Measurements from ENCODE around the gene TMEM81.

TMEM81 gene

DNA sequence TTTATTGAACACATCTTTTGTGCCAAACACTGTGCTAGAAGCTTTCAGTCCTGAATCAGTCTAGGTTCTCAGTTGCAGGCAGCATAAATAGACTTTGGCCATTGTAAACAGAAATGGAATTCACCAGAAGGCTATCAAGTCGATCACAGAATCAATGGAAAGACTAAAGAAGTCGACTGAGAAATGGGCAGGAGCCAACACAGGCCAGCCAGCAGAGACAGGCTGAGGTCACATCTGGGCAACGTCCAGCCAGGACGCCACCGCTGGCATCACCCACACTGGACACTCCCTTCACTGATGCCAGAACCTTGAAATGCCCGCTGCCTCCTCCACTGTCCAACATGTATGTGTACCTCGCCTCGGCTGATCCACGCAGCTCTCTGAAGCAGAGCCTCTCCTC is 46.7 kb downstream of the TMEM81 start:
- FAIRE-seq (no peak), DNase-seq (ENCODE audit: insufficient read length, low spot score) (no peak)
- TF ChIP-seq SPI1 (IDR thresholded peaks at IDR 0.05; ENCODE audit: low read depth, low read length) (no peak), POLR2AphosphoS5 (IDR thresholded peaks at IDR 0.05; ENCODE audit: low read depth, low read length) (no peak), POU2F2 (IDR thresholded peaks at IDR 0.05; ENCODE audit: low read depth, low read length) (no peak), PAX5 (IDR thresholded peaks at IDR 0.05; ENCODE audit: insufficient read depth, low read length, severe bottlenecking) (no peak), TAF1 (IDR thresholded peaks at IDR 0.05; ENCODE audit: low read depth, low read length) (no peak)

Measured in GM12891 (cell line).